ENCODE measurements around the gene OR6K2.

The OR6K2 gene

DNA sequence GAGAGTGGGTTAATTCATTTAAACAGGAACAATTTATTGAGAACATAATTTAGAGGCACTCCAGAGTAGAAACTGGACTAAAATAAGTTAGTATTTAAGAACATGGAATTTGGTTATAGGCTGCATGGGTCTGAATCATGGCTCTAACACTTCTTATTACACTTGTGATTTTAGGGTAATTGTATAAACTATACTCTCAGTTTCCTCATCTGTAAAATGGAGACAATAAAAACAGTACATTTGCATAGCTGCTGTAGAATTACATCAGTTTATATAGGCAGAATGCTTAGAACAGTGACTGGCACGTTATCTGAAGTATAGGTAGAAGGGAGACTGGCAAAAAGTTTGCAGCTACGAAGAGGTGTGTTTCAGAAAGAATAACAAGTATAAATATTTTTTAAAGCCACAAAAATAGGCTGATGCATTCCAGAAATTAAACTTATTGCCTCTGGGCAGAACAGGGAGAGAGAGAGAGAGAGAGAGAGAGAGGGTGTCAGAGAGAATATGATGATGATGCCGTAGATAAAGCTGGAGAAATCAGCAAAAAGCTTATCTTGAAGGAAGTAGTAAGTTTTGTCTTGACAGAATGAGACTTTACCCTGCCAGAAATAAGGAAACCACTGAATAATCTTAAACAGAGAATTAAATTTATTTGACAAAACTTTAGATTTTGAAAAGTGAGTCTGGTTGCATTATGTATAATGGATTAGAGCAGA lies 28.2 kb upstream of the OR6K2 start:
- Histone ChIP-seq H3K27ac (no peak overlapping the region), H3K4me2 (ENCODE audit: low read length) (no peak overlapping the region), H3K4me1 (no peaks in the 10 kb centered on the region), H3K9me3 (ENCODE audit: control insufficient read depth, low read length) (no peaks in the 10 kb centered on the region), H3K36me3 (ENCODE audit: control insufficient read depth, insufficient read depth, low read length) (no peaks in the 10 kb centered on the region), H3K79me2 (no peaks in the 10 kb centered on the region), H3K4me3 (ENCODE audit: low read depth, low read length) (no peak overlapping the region), H2AFZ (no peak overlapping the region), H3K9ac (no peak overlapping the region), H3K27me3 (ENCODE audit: control insufficient read depth, insufficient read depth, low read length) (no peaks in the 10 kb centered on the region)
- TF ChIP-seq, protein P1, sequence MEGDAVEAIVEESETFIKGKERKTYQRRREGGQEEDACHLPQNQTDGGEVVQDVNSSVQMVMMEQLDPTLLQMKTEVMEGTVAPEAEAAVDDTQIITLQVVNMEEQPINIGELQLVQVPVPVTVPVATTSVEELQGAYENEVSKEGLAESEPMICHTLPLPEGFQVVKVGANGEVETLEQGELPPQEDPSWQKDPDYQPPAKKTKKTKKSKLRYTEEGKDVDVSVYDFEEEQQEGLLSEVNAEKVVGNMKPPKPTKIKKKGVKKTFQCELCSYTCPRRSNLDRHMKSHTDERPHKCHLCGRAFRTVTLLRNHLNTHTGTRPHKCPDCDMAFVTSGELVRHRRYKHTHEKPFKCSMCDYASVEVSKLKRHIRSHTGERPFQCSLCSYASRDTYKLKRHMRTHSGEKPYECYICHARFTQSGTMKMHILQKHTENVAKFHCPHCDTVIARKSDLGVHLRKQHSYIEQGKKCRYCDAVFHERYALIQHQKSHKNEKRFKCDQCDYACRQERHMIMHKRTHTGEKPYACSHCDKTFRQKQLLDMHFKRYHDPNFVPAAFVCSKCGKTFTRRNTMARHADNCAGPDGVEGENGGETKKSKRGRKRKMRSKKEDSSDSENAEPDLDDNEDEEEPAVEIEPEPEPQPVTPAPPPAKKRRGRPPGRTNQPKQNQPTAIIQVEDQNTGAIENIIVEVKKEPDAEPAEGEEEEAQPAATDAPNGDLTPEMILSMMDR (IDR thresholded peaks at IDR 0.05) = no peak

DNA sequence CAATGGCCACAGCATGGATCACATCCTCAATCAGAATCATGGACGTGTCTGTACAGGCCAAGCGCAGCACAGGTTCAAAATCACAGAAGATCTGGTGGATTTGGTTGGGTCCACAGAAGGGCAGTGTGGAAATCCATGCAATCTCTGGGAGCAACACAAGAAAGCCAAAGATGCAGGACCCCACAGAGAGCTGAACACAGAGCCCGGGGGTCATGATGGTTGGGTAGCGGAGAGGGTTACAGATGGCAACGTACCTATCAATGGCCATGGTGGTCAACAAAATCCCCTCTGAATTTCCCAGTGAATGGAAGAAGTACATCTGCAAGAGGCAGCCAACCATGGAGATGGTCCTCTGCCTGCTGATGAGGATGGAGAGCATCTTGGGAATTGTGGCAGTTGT lies 24.0 kb upstream of the OR6K2 start:
- Histone ChIP-seq H3K4me3 (ENCODE audit: low read depth, low read length) (no peak overlapping the region), H3K9ac (no peak overlapping the region), H3K4me2 (ENCODE audit: low read length) (no peak overlapping the region), H3K27me3 (ENCODE audit: control insufficient read depth, insufficient read depth, low read length) (no peaks in the 10 kb centered on the region), H3K27ac (no peak overlapping the region), H2AFZ (no peak overlapping the region), H3K36me3 (ENCODE audit: control insufficient read depth, insufficient read depth, low read length) (no peaks in the 10 kb centered on the region), H3K79me2 (no peaks in the 10 kb centered on the region), H3K9me3 (ENCODE audit: control insufficient read depth, low read length) (no peaks in the 10 kb centered on the region), H3K4me1 (no peaks in the 10 kb centered on the region)
- TF ChIP-seq, protein P1 (IDR thresholded peaks at IDR 0.05) = no peak

DNA sequence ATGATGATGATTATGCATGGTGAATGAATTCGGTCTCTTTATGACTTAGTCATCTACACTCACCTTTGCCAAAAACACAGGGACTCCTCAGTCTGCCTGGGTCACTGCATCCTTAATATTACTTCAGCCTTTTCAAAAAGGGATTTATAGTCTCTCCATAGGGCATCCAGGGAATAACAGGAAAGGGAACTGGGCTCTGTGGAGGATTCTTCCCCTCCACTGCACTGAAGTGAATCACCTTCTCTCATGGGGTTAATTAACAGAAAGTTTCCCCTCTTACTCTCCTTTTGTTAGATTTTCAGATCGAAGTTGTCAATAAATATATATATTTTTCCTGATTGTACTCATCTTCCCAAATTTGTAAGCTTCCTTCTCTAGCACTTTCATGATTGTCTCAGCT lies 20.2 kb upstream of the OR6K2 start, which contains the start of gene OR6K3:
OR6K3 (minus strand) TSS at position 101 of the 400 bp plus-strand sequence. CDS start 2,605 bp downstream, outside the sequence.
- Histone ChIP-seq H3K36me3 (ENCODE audit: control insufficient read depth, insufficient read depth, low read length) (no peaks in the 10 kb centered on the region), H3K9me3 (ENCODE audit: control insufficient read depth, low read length) (no peaks in the 10 kb centered on the region), H3K27ac (no peak within 1 kb of the TSS), H3K4me1 (no peaks in the 10 kb centered on the region), H3K27me3 (ENCODE audit: control insufficient read depth, insufficient read depth, low read length) (no peaks in the 10 kb centered on the region), H3K79me2 (no peaks in the 10 kb centered on the region), H3K9ac (no peak within 1 kb of the TSS), H3K4me3 (ENCODE audit: low read depth, low read length) (no peak within 1 kb of the TSS), H3K4me2 (ENCODE audit: low read length) (no peak within 1 kb of the TSS), H2AFZ (no peak within 1 kb of the TSS)
- TF ChIP-seq, protein P1 (IDR thresholded peaks at IDR 0.05) = no peak

DNA sequence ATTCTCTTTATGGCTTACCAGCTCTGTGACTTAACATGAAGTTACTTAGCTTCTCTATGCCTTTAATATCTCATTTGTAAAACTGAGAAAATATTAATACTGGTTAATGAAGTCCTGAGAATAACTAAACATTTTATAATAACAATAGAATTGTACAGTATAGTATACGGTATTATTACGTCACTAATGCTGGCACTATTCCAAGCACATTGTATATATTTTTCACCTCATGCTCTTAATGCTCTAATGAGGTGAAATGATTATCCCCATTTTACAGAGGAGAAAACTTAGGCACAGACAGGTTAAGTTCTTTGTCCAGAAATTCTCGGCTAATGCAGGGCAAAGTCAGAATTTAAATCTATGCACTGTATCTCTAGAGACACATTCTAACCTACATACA lies 19.2 kb upstream of the OR6K2 start:
- Histone ChIP-seq H3K4me1 (no peaks in the 10 kb centered on the region), H3K36me3 (ENCODE audit: control insufficient read depth, insufficient read depth, low read length) (no peaks in the 10 kb centered on the region), H3K27me3 (ENCODE audit: control insufficient read depth, insufficient read depth, low read length) (no peaks in the 10 kb centered on the region), H2AFZ (no peak overlapping the region), H3K4me2 (ENCODE audit: low read length) (no peak overlapping the region), H3K9ac (no peak overlapping the region), H3K27ac (no peak overlapping the region), H3K9me3 (ENCODE audit: control insufficient read depth, low read length) (no peaks in the 10 kb centered on the region), H3K4me3 (ENCODE audit: low read depth, low read length) (no peak overlapping the region), H3K79me2 (no peaks in the 10 kb centered on the region)
- TF ChIP-seq, protein P1 (IDR thresholded peaks at IDR 0.05) = no peak

DNA sequence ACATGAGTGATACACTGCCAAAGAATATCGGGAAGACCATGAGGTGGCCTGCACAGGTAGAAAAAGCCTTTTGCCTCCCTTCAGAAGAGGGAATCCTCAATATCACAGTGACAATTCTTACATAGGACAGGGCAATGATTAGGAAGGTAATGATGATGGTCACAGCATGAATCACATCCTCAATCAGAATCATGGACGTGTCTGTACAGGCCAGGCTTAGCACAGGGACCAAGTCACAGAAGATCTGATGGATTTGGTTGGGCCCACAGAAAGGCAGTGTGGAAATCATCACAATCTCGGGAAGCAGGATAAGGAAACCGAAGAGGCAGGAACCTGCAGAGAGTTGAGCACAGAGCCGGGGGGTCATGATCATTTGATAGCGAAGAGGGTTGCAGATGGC lies 16.9 kb upstream of the OR6K2 start:
- Histone ChIP-seq H3K27me3 (ENCODE audit: control insufficient read depth, insufficient read depth, low read length) (no peaks in the 10 kb centered on the region), H3K9ac (no peak overlapping the region), H3K79me2 (no peaks in the 10 kb centered on the region), H3K36me3 (ENCODE audit: control insufficient read depth, insufficient read depth, low read length) (no peaks in the 10 kb centered on the region), H3K27ac (no peak overlapping the region), H3K4me1 (no peaks in the 10 kb centered on the region), H3K9me3 (ENCODE audit: control insufficient read depth, low read length) (no peaks in the 10 kb centered on the region), H3K4me3 (ENCODE audit: low read depth, low read length) (no peak overlapping the region), H2AFZ (no peak overlapping the region), H3K4me2 (ENCODE audit: low read length) (no peak overlapping the region)
- TF ChIP-seq, protein P1 (IDR thresholded peaks at IDR 0.05) = no peak
